IMR-90 (cell line): ENCODE results near the gene CNDP2. TPM values are rescaled to one million over a fixed set of nuclear protein-coding genes. Genes with fewer than 3 reads are reported as not detected.

Experiments used
- ATAC-seq: fragments of 200-7000 bp; cut with Tn5 transposase; 2 replicates; pipeline ENCODE4 v1.9.1; 2020; ENCODE audit warnings: low read depth, mild to moderate bottlenecking, moderate library complexity
- BruUV-seq: library from RNA; stranded (reverse); fragments of 400-500 nt; replicated peaks from 2 replicates; lab custom pipeline; 2021; lab: Mats Ljungman, UMichigan
- CTCF ChIA-PET: fragments of 300-600 bp; formaldehyde crosslinking; extraction: SDS; loops from one replicate; lab custom pipeline; 2021; ENCODE audit warnings: antibody characterized with exemption; lab: Yijun Ruan, JAX
- POLR2A ChIA-PET: fragments of 300-600 bp; sonication (Branson Sonifier 250); formaldehyde crosslinking; loops from one replicate; lab custom pipeline; 2022; ENCODE audit warnings: antibody characterized with exemption; ENCODE audit not compliant: unreplicated experiment; lab: Charles Lee
- DNase-seq: peaks from one replicate; pipeline ENCODE4 v3.0.0; 2013
- H2AFZ ChIP-seq: replicated peaks from 2 replicates; pipeline ENCODE3; 2013; ENCODE audit warnings: low read length, mild to moderate bottlenecking; ENCODE audit not compliant: poor library complexity
- H2AK5ac ChIP-seq: 2 replicates; pipeline ENCODE4 v1.6.1; 2013; ENCODE audit warnings: low read depth, low read length, inconsistent platforms
- H2AK9ac ChIP-seq: replicated peaks from 2 replicates; pipeline ENCODE3; 2013; ENCODE audit warnings: mild to moderate bottlenecking, low read depth, low read length, moderate library complexity; ENCODE audit not compliant: poor library complexity
- H2BK120ac ChIP-seq: 2 replicates; pipeline ENCODE4 v1.6.1; 2013; ENCODE audit warnings: low read depth, low read length, inconsistent platforms
- H2BK15ac ChIP-seq: 3 replicates; pipeline ENCODE4 v1.6.1; 2013; ENCODE audit warnings: low read depth, low read length, inconsistent platforms
- H2BK20ac ChIP-seq: 2 replicates; pipeline ENCODE4 v1.6.1; 2013; ENCODE audit warnings: low read depth, mild to moderate bottlenecking, inconsistent platforms, low read length, moderate library complexity
- H2BK5ac ChIP-seq: 2 replicates; pipeline ENCODE4 v1.6.1; 2013; ENCODE audit warnings: mild to moderate bottlenecking, low read depth, low read length, inconsistent platforms; ENCODE audit not compliant: poor library complexity, severe bottlenecking
- H3K14ac ChIP-seq: replicated peaks from 2 replicates; pipeline ENCODE4 v1.6.1; 2013; ENCODE audit warnings: low read depth, low read length, inconsistent platforms
- H3K18ac ChIP-seq: 2 replicates; pipeline ENCODE4 v1.6.1; 2013; ENCODE audit warnings: low read depth, low read length, control low read depth
- H3K23ac ChIP-seq: 2 replicates; pipeline ENCODE4 v1.6.1; 2013; ENCODE audit warnings: low read depth, low read length, inconsistent platforms
- H3K27ac ChIP-seq: 2 replicates; pipeline ENCODE4 v1.5.1; 2013; ENCODE audit warnings: mild to moderate bottlenecking, control low read depth, low read length; ENCODE audit not compliant: insufficient read depth
- H3K27me3 ChIP-seq: 2 replicates; pipeline ENCODE4 v1.6.1; 2013; ENCODE audit warnings: low read length; ENCODE audit not compliant: control insufficient read depth, insufficient read depth
- H3K36me3 ChIP-seq: 2 replicates; pipeline ENCODE4 v1.6.1; 2013; ENCODE audit warnings: low read length, mixed read lengths; ENCODE audit not compliant: control insufficient read depth, insufficient read depth
- H3K4ac ChIP-seq: 2 replicates; pipeline ENCODE4 v1.6.1; 2013; ENCODE audit warnings: low read depth, low read length, inconsistent platforms
- H3K4me1 ChIP-seq: 2 replicates; pipeline ENCODE4 v1.6.1; 2013; ENCODE audit warnings: low read length, mixed read lengths; ENCODE audit not compliant: control insufficient read depth, insufficient read depth
- H3K4me2 ChIP-seq: 2 replicates; pipeline ENCODE4 v1.6.1; 2013; ENCODE audit warnings: low read depth, mild to moderate bottlenecking, control low read depth, low read length, moderate library complexity
- H3K4me3 ChIP-seq: 2 replicates; pipeline ENCODE4 v1.5.1; 2013; ENCODE audit warnings: low read depth, mild to moderate bottlenecking, control low read depth, low read length, moderate library complexity; ENCODE audit not compliant: insufficient read depth
- H3K56ac ChIP-seq: 2 replicates; pipeline ENCODE4 v1.6.1; 2013; ENCODE audit warnings: low read length, inconsistent platforms; ENCODE audit not compliant: insufficient read depth; ENCODE audit errors: extremely low read depth
- H3K79me1 ChIP-seq, 2 experiments: 2 replicates each; pipeline ENCODE4 v1.6.1; 2013; ENCODE audit warnings: low read length in 2 of 2, inconsistent platforms in 1 of 2, low read depth in 1 of 2
- H3K9ac ChIP-seq: 2 replicates; pipeline ENCODE4 v1.6.1; 2013; ENCODE audit warnings: low read depth, low read length, control low read depth
- H3K9me1 ChIP-seq: 2 replicates; pipeline ENCODE4 v1.6.1; 2013; ENCODE audit warnings: low read length, inconsistent platforms; ENCODE audit not compliant: insufficient read depth
- H3K9me3 ChIP-seq: 2 replicates; pipeline ENCODE4 v1.6.1; 2013; ENCODE audit warnings: low read length; ENCODE audit not compliant: control insufficient read depth, insufficient read depth
- H4K20me1 ChIP-seq: 2 replicates; pipeline ENCODE4 v1.6.1; 2013; ENCODE audit warnings: low read length, inconsistent platforms; ENCODE audit not compliant: insufficient read depth
- H4K5ac ChIP-seq: 2 replicates; pipeline ENCODE4 v1.6.1; 2013; ENCODE audit warnings: mild to moderate bottlenecking, low read depth, low read length, control low read depth
- H4K8ac ChIP-seq, 2 experiments: 2 replicates each; pipeline ENCODE4 v1.6.1; 2013; ENCODE audit warnings: low read depth in 2 of 2, low read length in 2 of 2, control low read depth in 1 of 2, inconsistent platforms in 1 of 2
- H4K91ac ChIP-seq: 2 replicates; pipeline ENCODE4 v1.6.1; 2013; ENCODE audit warnings: low read depth, low read length, inconsistent platforms; ENCODE audit not compliant: insufficient read depth
- BHLHE40 ChIP-seq: fragments of 150-350 bp; IDR thresholded peaks from 2 replicates; pipeline ENCODE4 v1.6.1; 2016; ENCODE audit warnings: mild to moderate bottlenecking, low read depth, low read length
- CHD1 ChIP-seq: IDR thresholded peaks from 2 replicates; pipeline ENCODE4 v1.6.1; 2012; ENCODE audit warnings: low read depth, low read length, improper control_type of control experiment
- ELK1 ChIP-seq: fragments of 150-350 bp; IDR thresholded peaks from 2 replicates; pipeline ENCODE4 v1.6.1; 2016; ENCODE audit warnings: low read depth, mild to moderate bottlenecking, low read length, moderate library complexity, borderline replicate concordance
- MAFK ChIP-seq: IDR thresholded peaks from 2 replicates; pipeline ENCODE4 v1.6.1; 2012; ENCODE audit warnings: low read depth, low read length, improper control_type of control experiment
- NFE2L2 ChIP-seq: fragments of 150-350 bp; IDR thresholded peaks from 2 replicates; pipeline ENCODE4 v1.6.1; 2016; ENCODE audit warnings: low read depth, mild to moderate bottlenecking, low read length
- POLR2A ChIP-seq: IDR thresholded peaks from 2 replicates; pipeline ENCODE4 v1.6.1; 2012; ENCODE audit warnings: mild to moderate bottlenecking, low read depth, low read length
- WGBS, 2 experiments: methylation state at CpG; one replicate each; pipeline versions ENCODE4 v1.1.5 to v1.1.7; 2013; ENCODE audit warnings: missing lambda C conversion rate in 2 of 2; ENCODE audit not compliant: insufficient read length in 1 of 2; ENCODE audit errors: extremely low coverage in 2 of 2; 5-methylcytosine and 5-hydroxymethylcytosine counted together
- dilution Hi-C: fragments of 300-500 bp; cut with HindIII; formaldehyde crosslinking; loops from one replicate; pipeline ENCODE4 v1.14.3; 2018; ENCODE audit warnings: low sequenced_read_pairs; ENCODE audit not compliant: unreplicated experiment
- in situ Hi-C: fragments of 300-500 bp; cut with MboI; formaldehyde crosslinking; loops from 3 replicates; pipeline ENCODE4 v1.14.3; 2019; ENCODE audit warnings: low sequenced_read_pairs, inconsistent platforms, mixed read lengths
- intact Hi-C: fragments of 100-400 bp; cut with micrococcal nuclease; formaldehyde crosslinking; loops from 2 replicates; pipeline ENCODE4 v1.10.0; 2022
- polyA plus RNA-seq, 3 experiments: library from polyadenylated mRNA; depleted of rRNA; stranded (reverse); fragments of >200 nt; gene quantifications; 2 replicates each; pipeline ENCODE4 v1.2.3, GENCODE V29; 2012; ENCODE audit warnings: low replicate concordance in 1 of 3
- total RNA-seq: library from RNA; depleted of rRNA; stranded (reverse); fragments of >200 nt; gene quantifications from 2 replicates; pipeline ENCODE4 v1.2.3, GENCODE V29; 2012

The CNDP2 gene
- total and polyA plus RNA-seq, 2 of the 4 experiments (the other 2 are of a cell fraction), result 52.0 to 67.9 TPM

GRCh38 chr18:74534150-74534969, 38.2 kb downstream of the CNDP2 start, which contains the start of gene CNDP1:
Gene CNDP1 (plus strand): TSS chr18:74534500. CDS start chr18:74534668, 168 bp downstream.
- Histone ChIP-seq H4K20me1 (no peaks in the 10 kb centered on the region), H3K9me3 (no peaks in the 10 kb centered on the region), H3K9ac (no peak within 1 kb of the TSS), H3K4me3 (no peak within 1 kb of the TSS), H3K4me2 (no peak within 1 kb of the TSS), H2BK120ac (no peak within 1 kb of the TSS), H3K36me3 (no peaks in the 10 kb centered on the region), H2BK5ac (no peak within 1 kb of the TSS), H2BK20ac (no peak within 1 kb of the TSS), H3K4ac (no peak within 1 kb of the TSS), H2AFZ (no peak within 1 kb of the TSS), H3K56ac (no peak within 1 kb of the TSS), H3K79me1 (no peaks in the 10 kb centered on the region), H3K14ac (no peak within 1 kb of the TSS), H2AK9ac (no peak within 1 kb of the TSS), H4K91ac (no peak within 1 kb of the TSS), H2AK5ac (no peak within 1 kb of the TSS), H4K5ac (no peak within 1 kb of the TSS), H3K27me3 (peaks cover 26% of the 10 kb centered on the region), H3K4me1 (no peaks in the 10 kb centered on the region), H3K23ac (no peak within 1 kb of the TSS), H3K18ac (no peak within 1 kb of the TSS), H3K27ac (no peak within 1 kb of the TSS), H3K9me1 (no peaks in the 10 kb centered on the region), H4K8ac (no peak within 1 kb of the TSS), H2BK15ac (no peak within 1 kb of the TSS)
- no peak for ATAC-seq
- intact Hi-C loops (no loop called here), dilution Hi-C loops (no loop called here), in situ Hi-C loops (no loop called here)
- DNase-seq, result no peak
- TF ChIP-seq POLR2A, result no peak
- TF ChIP-seq BHLHE40, result no peak
- no peak for TF ChIP-seq CHD1
- TF ChIP-seq MAFK, result no peak
- no peak for TF ChIP-seq NFE2L2
- no peak for TF ChIP-seq ELK1
- no TSS peak for BruUV-seq
- 83% methylated on average over 8 of the region's 21 CpGs; no CpG with 5 or more reads in 1 of the 2 experiments for WGBS, 2 experiments
- ChIA-PET CTCF (no interaction called here), POLR2A (no interaction called here)
